ENCODE measurements around the gene CFL1. TPM values are rescaled to one million over a fixed set of nuclear protein-coding genes. Genes with fewer than 3 reads are reported as not detected.

Gene CFL1
- total RNA-seq = 100 to 1,000 TPM; 215 to 585 (median 476) TPM
- polyA plus RNA-seq = 100 to 1,000 TPM; 327 to 693 TPM
- long read RNA-seq, donor 1, transcript CFL1-210 (2 exons, 1,509 nt) = minor isoform, 10 of 1,333 reads
- long read RNA-seq, donor 1, transcript CFL1-201 (4 exons, 1,234 nt) = major isoform, 1,274 of 1,333 reads
- long read RNA-seq, donor 1, transcript CFL1-209 (3 exons, 647 nt) = minor isoform, 16 of 1,333 reads
- long read RNA-seq, donor 1, partial matches to known transcripts = 0 of 1,333 reads
- long read RNA-seq, donor 1, other reads (novel, unspliced or antisense) = 29 of 1,333 reads
- long read RNA-seq, donor 2, transcript CFL1-209 (3 exons, 647 nt) = minor isoform, 21 of 345 reads
- long read RNA-seq, donor 2, transcript CFL1-210 (2 exons, 1,509 nt) = minor isoform, 7 of 345 reads
- long read RNA-seq, donor 2, transcript CFL1-201 (4 exons, 1,234 nt) = major isoform, 272 of 345 reads
- long read RNA-seq, donor 2, partial matches to known transcripts = 43 of 345 reads
- long read RNA-seq, donor 2, other reads (novel, unspliced or antisense) = 0 of 345 reads
- long read RNA-seq, donor 3, transcript CFL1-201 (4 exons, 1,234 nt) = major isoform, 736 of 794 reads
- long read RNA-seq, donor 3, transcript CFL1-209 (3 exons, 647 nt) = minor isoform, 14 of 794 reads
- long read RNA-seq, donor 3, transcript CFL1-202 (4 exons, 860 nt) = minor isoform, 5 of 794 reads
- long read RNA-seq, donor 3, partial matches to known transcripts = 3 of 794 reads
- long read RNA-seq, donor 3, other reads (novel, unspliced or antisense) = 31 of 794 reads

GRCh38 chr11:65857853-65858680, at the start of gene CFL1:
TSS of gene CFL1 (minus strand) at chr11:65858180. CDS start at chr11:65858099, 81 bp downstream.
- H3K4me1 ChIP-seq (ENCODE audit: insufficient read depth) = peaks cover 4% of the 10 kb centered on the region
- H3K9me3 ChIP-seq = no peaks in the 10 kb centered on the region
- peak within 1 kb of the TSS; percentile 78 for H3K4me3 ChIP-seq
- intact Hi-C loops (cut with DNase I) = no loop called here
- TF ChIP-seq EP300 (IDR thresholded peaks at IDR 0.05) = peak; percentile 40
- TF ChIP-seq POLR2A (IDR thresholded peaks at IDR 0.05) = peak; percentile 97
- TF ChIP-seq, protein P1, sequence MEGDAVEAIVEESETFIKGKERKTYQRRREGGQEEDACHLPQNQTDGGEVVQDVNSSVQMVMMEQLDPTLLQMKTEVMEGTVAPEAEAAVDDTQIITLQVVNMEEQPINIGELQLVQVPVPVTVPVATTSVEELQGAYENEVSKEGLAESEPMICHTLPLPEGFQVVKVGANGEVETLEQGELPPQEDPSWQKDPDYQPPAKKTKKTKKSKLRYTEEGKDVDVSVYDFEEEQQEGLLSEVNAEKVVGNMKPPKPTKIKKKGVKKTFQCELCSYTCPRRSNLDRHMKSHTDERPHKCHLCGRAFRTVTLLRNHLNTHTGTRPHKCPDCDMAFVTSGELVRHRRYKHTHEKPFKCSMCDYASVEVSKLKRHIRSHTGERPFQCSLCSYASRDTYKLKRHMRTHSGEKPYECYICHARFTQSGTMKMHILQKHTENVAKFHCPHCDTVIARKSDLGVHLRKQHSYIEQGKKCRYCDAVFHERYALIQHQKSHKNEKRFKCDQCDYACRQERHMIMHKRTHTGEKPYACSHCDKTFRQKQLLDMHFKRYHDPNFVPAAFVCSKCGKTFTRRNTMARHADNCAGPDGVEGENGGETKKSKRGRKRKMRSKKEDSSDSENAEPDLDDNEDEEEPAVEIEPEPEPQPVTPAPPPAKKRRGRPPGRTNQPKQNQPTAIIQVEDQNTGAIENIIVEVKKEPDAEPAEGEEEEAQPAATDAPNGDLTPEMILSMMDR (IDR thresholded peaks at IDR 0.05) = peak in 1 of 3 donors; percentile 26
- WGBS, 3 donors = 0 to 1% (median 1%) methylated on average over 43 to 92 of the region's 92 CpGs
- peak within 1 kb of the TSS; percentile 77 to 90 for H3K27ac ChIP-seq
- no peaks in the 10 kb centered on the region for H3K36me3 ChIP-seq
- H3K27me3 ChIP-seq = no peaks in the 10 kb centered on the region
- DNase-seq = peak; percentile 97 to 99 (median 98)

DNA sequence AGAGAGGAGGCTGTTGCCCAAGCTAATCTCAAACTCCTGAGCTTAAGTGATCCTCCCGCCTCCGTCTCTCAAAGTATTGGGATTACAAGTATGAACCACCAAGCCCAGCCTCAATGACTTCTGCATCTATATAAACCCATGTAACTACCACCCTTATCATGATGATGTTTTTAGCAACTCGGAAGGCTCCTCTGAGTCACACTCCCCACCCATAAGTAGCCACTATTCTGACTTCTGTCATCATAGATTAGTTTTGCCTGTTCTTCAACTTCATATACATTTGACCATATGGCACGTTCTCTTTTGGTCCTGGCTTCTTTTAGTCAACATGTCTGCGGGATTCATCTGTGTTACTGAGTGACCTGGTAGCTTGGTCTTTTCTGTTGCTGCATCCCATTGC, 48.6 kb upstream of the CFL1 start:
- Histone ChIP-seq H3K4me3 (no peak overlapping the region), H3K4me1 (ENCODE audit: insufficient read depth) (peaks cover 4% of the 10 kb centered on the region), H3K27ac (no peak overlapping the region), H3K9me3 (no peaks in the 10 kb centered on the region), H3K27me3 (no peaks in the 10 kb centered on the region), H3K36me3 (no peaks in the 10 kb centered on the region)
- TF ChIP-seq, protein P1 (IDR thresholded peaks at IDR 0.05) = no peak
- no peak for TF ChIP-seq POLR2A (IDR thresholded peaks at IDR 0.05)
- no peak for DNase-seq
- intact Hi-C loops (cut with DNase I) = no loop called here
- 81 to 89% (median 84%) methylated on average over 5 of the region's 5 CpGs for WGBS, 3 donors

DNA sequence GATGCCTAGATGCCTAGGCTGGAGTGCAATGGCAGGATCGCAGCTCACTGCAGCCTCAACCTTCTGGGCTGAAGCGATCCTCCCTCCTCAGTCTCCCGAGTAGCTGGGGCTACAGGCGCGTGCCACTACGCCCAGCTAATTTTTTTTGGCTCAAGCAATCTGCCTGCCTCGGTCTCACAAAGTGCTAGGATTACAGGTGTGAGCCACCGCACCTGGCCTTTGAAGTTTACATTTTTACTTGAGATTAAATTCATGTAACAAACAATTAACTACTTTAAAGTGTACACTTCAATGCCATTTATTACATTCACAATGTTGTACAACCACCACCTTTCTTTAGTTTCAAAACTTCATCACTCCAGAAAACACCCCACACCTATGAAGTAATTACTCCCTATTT, 45.7 kb upstream of the CFL1 start:
- intact Hi-C loops (cut with DNase I) = no loop called here
- no peak overlapping the region for H3K4me3 ChIP-seq
- H3K27me3 ChIP-seq = peaks cover 3% of the 10 kb centered on the region
- WGBS, 3 donors = 71 to 76% (median 73%) methylated on average over 8 of the region's 8 CpGs
- DNase-seq = no peak
- H3K36me3 ChIP-seq = no peaks in the 10 kb centered on the region
- peaks cover 2% of the 10 kb centered on the region for H3K4me1 ChIP-seq (ENCODE audit: insufficient read depth)
- no peaks in the 10 kb centered on the region for H3K9me3 ChIP-seq
- TF ChIP-seq EP300 (IDR thresholded peaks at IDR 0.05) (no peak), POLR2A (IDR thresholded peaks at IDR 0.05) (no peak)
- TF ChIP-seq, protein P1 (IDR thresholded peaks at IDR 0.05) = no peak
- no peak overlapping the region for H3K27ac ChIP-seq

GRCh38 chr11:65903068-65903481, 45.1 kb upstream of the CFL1 start:
- peaks cover 2% of the 10 kb centered on the region for H3K4me1 ChIP-seq (ENCODE audit: insufficient read depth)
- no peaks in the 10 kb centered on the region for H3K9me3 ChIP-seq
- no peak overlapping the region for H3K27ac ChIP-seq
- peaks cover 4% of the 10 kb centered on the region for H3K27me3 ChIP-seq
- H3K36me3 ChIP-seq = no peaks in the 10 kb centered on the region
- WGBS, 3 donors = 18 to 31% (median 25%) methylated on average over 5 of the region's 5 CpGs
- TF ChIP-seq POLR2A (IDR thresholded peaks at IDR 0.05) (no peak), EP300 (IDR thresholded peaks at IDR 0.05) (no peak)
- TF ChIP-seq, protein P1 (IDR thresholded peaks at IDR 0.05) = no peak
- no peak for DNase-seq
- intact Hi-C loops (cut with DNase I) = no loop called here
- no peak overlapping the region for H3K4me3 ChIP-seq

Data from ovary (tissue), 10 donors.